Activated CD4-positive, alpha-beta T cell treated with anti-CD3 and anti-CD28 coated beads for 24 hours (primary cell): ENCODE results near the gene ASTN2.

Experiments used
- DNase-seq, 2 donors: peaks; one replicate each; pipeline ENCODE4 v3.0.0-alpha.2; 2020; ENCODE audit warnings: low read depth in 2 of 2

ASTN2 gene

DNA sequence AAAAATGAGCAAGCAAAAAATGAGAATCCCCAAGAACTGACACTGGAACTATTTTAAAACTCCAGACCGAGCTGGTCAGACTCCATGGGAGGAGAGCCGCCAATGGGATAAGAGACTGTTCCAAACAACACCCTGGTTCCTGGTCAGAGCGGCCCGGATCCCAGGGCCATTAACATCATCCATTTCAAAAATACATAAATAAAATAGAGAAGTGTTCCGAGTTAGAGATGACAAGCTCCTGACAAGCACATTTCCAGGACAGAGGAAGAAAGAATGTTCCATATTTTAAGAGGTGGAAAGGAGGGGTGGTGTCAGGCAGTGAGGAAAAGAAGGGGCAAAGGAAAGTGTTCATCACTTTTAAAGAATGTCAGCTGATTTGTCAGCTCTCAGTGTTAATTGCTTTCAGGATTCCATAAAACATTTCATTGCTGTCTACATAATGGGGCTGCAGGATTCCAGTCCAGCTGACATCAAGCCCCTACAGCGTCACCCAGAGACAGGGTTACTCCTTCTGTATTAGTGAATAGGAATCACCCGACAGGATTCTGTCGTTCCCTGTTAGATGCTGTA, 930.3 kb downstream of the ASTN2 start:
- DNase-seq, result no peak

DNA sequence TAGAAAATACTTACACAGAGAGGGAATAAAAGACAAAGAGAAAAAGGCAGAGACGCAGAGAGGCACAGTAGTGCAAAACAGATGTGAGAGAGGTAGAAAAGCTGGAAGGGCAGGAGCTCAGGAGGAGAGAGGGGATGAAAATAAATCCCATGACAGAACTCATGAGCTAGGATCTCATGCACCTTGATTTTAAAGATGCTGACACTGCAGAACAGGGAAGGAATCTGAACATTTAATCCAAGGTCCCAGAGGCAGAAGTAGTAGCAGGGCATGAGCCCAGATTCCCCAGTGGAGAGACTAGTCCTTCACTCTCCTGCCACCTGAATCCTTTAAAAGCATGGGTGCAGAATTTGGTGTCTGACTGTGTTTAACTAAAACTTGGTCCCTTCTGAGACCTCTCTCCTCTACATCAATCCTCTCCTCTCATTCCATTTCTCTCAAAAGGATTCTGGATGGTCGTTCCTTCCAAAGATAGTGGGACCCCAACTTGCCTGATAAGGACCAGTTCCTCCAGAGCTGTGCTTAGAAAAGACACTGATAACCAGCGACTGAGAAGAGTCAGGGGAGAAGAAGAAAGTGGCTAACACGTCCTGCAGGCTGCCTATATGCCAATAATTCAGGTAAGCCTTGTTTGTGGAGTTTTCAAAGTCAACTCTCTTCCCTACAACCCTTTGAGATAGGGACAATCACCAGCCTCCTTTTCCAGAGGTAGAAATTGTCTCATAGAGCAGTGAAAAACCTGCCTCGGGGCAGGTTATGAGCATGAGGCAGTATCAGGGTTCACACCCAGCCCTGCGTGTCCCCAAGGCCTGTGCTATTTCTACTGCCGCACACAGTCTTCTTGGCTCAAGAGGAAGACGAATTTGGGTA, 931.0 kb downstream of the ASTN2 start:
- DNase-seq, result no peak

DNA sequence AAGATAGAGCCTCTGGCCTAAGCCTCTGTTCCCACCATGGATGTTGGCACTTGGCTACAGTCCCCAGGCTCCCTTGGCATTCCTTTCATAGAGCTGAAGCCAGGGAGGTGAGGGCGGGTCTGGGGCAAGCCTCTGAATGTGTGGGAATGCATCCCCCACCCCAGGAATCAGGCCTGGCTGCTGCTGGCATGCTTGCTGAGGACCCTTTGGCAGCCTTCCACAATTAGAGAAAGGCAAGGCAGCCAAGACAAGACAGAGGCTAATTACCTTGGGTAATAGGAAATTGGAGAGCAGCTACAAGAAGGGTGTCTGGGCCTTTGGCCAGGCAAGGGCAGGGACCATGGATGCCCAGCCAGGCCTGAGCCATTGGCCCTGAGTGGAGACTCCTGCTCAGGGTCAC, 932.1 kb downstream of the ASTN2 start:
- DNase-seq, result no peak

DNA sequence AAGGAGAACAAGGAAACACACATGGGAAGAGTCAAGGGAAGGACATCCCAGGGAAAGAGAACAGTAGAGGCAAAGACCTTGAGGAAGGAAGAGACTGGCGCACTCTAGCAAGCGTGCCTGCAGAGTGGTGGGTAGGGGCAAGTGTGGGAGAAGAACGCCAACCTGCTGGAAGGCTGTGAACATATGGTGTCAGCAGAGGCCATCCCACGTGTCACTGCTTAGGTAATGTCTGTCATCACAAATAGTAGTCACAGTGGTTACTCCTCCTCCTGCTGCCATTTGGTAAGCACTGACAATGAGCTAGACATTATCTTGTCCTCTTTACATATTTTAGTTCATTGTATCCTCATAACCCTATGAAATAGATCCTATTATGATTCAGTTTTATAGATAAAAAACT, 934.2 kb downstream of the ASTN2 start:
- DNase-seq, result no peak

DNA sequence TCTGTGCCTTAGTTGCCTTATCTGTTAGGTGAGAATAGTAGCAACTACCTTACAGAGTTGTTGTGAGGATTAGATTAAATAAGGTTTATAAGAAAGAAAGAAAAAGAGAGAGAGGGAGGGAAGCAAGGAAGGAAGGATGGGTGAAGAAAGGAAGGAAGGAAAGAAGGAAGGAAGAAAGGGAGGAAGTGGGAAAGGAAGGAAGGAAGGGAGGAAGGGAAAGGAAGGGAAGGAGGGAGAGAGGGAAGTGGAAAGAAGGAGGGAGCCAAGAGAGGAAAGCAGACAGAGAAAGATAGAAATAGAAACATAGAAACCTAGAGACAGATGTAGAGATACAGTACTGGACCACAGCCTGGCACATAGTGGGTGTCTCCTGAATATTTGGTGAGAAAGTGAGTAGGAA, 934.9 kb downstream of the ASTN2 start:
- no peak for DNase-seq

DNA sequence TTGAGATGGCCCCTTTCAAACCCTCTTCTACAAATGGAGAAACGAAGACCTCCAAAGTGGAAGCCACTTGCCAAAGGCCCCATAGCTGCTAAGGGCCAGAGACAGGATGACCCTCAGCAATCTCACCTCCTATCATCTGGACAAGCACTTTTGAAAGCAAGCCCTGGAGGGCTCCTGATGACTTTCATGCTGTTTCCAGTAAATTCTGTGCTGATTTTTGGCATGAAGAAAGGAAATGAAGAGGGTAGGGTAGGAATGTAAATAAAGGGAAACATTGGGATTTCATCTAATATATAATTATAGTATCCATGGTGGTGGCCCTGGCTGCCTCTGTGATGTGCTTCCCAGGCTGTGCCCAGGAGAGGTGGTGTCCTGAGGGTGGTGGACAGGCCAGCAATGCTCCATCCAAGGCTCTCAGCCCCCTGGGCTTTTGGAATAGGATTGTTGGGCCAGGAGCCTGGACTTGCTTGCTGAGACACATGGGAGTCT, 935.8 kb downstream of the ASTN2 start:
- DNase-seq, result no peak

DNA sequence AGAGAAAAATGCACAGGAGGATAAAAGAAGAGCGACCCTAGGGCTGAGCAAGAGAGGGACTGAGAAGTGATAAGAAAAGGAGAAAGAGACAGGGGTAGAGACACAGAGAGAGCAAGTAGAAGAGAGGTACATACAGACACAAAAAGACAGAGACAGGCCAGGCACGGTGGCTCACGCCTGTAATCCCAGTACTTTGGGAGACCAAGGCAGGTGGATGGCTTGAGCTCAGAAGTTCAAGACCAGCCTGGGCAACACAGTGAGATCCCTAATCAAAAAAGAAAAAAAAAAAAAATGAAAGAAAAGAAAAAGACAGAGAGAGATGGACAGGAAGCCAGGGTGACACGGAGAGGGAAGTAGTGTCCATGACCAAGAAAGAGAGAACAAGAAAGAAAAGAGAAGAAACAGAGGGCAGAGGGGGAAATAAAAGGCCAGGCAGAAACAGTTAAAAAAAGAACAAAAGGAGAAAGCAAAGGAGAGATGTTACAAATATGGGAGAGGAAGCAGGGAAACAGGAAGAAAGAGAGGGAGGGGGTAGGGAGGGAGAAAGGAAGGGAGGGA, 937.2 kb downstream of the ASTN2 start:
- DNase-seq, result no peak

DNA sequence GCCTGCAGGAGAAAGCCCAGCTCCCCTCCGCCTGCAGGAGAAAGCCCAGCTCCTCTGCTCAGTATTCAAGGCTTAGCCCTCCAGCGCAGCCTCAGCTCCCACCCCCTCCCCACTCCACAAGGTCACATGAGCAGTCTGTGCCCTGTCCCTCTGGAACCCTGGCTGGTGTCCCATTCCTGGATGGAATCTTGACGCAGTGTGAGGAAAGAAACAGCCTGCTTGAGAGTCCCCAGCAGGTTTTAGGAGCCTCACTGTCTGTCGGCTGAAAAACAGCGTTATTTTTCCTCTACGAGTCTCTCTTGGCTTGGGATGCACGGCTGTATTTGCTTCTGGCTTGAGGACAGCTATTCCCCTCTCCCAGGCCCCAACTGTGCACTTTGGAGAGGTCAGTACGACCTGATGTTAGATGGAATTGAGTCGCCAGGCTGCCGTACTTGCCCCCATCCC, 937.9 kb downstream of the ASTN2 start:
- no peak for DNase-seq

DNA sequence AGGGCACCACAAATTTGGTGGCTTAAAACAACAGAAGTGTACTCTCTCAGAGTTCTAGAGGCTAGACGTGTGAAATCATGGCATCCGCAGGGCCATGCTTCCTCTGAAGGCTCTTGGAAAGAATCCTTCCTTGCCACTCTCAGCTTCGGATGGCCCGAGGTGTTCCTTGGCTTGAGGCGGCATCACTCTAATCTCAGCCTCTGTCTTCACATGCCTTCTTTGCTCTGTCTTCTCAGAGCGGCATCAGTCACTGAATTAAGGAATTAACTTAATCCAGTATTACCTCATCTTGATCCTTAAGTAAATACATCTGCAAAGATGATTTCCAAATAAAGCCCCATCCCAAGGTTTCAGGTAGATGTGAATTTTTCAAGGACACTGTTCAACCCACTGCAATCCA, 938.9 kb downstream of the ASTN2 start:
- no peak for DNase-seq

DNA sequence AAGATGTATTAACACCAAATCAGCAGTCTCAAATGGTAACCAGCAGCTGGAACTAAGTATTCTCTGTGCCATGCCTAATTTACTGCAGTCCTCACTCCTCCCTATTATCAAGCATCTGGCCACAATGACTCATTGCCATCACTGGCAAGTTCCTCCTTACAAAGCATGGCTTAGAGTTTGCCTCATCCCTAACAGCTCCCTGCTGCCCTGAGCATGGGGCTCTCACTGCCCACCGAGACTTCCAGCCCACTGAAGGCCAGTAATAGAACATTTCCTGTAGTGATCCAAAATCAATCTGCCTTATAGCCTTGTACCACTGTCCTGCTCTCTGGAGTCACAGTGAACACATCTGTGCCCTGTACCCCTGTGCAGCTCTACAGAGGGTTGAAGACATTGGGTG, 939.7 kb downstream of the ASTN2 start:
- no peak for DNase-seq

DNA sequence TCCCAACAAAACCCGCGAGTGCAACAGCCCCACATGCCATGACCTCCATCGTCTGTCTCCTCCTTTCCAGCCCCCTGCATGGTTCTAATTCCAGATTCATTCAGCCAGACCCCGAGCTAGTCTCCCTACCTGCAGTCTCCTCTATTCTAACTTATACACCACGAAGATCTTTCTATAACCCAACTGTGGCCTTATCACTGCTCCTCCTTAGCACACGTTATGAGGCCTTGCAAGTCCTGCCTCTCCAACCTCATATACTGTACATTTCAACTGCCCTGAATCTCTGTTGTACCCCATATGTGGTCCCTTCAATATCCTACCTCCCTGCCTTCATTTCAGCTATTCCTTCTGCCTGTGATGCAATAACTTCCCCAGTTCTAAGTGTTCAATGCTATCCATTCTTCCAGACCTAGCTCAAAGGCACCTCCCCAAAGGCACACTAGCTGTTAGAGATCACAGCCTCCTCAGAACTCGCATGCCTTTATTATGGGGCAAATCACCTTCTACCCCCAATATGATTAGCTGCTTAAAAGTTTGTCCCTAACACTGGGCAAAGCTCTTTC, 942.8 kb downstream of the ASTN2 start:
- no peak for DNase-seq

DNA sequence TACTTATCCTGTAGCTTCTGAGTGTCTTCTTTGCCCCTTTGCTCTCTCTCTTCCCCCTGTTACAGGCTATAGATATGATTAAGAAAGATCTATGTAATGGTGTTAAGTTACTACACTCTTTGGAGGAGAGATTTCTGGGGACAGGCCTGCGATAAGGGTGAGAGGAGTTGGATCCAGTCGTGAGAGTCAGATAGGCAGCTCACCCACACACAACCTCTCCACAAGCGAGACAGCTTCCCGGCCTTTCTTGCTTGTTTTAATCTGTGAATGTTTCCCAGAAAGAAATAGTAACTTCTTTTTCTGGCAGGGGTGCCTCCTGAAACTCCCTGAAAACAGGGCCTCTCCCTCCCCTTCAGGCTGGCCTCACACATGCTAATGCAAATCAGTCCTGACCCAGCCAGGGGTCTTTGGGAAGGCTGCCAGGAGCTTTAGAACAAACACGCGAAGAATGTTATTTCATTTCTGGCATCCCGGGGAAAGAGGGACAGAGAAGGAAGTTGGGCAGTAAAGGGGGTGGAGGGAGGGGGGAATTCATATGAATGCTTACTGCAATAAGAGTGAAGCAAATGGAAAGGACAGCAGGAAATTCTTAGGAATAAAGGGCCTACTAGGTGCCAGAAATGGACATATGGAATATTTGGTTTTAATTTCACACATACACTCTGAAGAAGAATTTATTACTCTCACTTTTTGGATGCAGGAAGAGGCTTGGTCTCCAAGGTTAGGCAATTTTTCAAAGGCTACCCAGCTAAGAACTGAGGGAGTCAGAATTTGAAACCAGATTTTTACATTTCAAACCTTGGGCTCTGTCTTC, 943.6 kb downstream of the ASTN2 start:
- no peak for DNase-seq

DNA sequence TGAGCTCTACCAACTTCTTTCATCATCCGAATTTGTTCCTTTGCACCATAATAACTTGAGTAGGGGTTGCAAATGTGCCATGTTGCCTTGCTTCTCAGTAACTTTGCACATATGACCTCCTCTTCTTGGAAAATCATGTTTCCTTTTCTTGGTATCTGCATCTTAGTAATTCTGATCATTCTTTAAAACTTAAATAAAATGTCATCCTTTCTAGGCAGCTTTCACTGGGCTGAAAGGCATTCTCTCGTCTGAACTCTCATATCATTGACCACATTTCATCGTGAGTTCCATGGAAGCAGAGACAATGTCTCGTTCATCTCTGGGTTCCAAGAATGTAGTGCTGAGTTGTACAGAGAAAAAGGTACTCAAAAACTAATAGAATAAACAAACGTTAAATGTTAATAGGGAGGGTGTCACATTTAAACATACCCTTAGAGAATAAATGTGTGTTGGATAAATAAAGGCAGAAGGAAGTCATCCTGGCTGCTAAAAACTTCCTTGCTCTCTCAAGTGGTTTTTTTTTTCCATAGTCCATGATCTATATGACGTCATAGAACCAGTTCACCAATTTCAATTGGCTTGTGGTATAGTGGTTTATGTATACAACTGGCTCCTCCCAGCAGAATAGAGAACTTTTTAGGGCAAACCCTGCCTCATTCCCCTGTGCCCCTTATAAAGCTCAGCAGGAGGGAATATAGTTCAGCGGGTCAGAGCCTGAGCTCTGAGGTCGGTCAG, 945.9 kb downstream of the ASTN2 start:
- DNase-seq, result no peak

DNA sequence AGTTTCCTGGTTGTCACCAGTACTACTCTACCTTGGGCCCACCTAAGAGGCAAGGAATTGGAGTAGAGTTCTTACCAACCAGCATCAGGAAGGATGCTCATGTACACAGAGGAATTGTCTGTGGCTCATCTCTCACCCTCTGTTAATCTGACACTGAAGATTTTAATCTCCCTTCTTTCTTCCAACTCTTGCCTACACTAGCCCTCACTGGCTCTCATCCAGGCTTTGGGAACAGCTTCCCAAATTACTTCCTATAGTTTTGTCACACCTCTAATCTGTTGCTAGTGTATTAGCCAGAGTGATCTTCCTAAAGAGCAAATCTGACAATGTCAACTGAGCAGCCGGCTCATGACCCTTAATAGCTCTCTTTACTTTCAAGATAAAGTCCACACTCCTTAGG, 946.5 kb downstream of the ASTN2 start:
- no peak for DNase-seq

DNA sequence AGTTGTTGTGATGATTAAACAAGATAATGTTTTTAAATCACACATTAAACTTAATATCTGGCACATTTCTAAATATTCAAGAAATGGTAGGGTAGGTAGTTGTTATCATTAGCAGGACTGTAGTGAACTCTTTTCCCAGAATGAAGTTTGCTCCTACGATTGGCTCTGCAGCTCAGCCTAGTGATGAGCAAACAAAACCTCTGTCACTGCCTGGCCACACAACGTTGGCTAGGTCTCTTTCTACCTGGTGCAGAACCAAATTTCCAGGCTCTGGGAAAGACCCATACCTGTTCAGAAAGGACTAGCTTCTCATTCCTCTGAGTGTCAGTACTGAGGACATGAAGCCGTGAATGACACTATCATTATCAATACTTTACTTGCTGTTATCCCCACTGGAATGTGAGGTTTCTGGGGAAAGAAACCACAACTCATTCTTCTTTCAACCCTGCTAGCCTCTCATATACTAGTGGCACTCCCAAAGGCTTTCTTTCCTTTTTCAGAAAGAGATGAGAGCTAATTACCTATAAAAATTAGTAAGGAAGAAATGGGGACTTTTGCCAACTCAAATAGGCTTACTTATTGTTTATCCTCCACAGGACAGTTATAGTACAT, 947.0 kb downstream of the ASTN2 start:
- DNase-seq, result no peak

DNA sequence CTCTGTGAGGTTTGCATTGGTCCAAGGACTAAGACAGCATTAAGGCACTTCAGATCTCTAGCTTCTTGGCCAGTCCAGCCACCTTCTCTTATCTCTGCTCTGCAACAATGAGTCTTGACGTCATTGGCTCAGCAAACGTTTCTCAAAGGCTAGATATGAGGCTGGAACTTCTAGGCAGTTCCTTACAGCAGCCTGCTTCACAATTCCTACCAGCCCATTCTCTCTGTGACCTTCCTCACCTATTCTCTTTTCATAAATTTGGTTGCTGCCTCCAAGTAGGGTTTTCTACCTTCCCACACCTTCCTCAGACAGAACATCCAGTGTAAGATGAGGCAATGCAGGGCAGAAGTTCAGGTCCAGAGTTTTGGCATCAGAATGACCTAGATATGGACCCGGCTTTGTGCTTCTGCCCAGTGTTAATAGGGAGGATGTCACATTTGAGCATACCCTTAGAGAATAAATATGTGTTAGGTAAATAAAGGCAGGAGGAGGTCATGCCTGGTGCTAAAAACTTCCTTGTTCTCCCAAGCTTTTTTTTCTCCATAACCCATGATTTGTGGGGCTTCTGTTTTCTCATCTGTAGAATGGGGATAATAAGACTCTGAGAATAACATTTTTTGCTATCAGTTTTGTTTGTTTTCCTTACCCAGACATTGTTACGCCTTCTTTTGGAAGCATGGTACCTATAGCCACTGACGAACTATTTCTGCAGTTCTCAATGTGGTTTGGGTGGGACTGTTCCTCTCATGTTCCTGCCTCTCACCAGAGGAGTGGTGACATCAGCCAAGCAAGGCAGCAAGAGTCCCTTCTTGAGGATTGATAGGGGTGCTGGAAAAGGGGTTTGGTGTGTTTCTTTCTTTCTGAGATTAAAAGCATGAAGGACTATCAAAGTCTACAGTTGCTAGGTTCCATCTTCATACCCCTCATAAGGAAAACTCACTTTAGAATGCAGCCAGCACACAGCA, 948.3 kb downstream of the ASTN2 start:
- no peak for DNase-seq

DNA sequence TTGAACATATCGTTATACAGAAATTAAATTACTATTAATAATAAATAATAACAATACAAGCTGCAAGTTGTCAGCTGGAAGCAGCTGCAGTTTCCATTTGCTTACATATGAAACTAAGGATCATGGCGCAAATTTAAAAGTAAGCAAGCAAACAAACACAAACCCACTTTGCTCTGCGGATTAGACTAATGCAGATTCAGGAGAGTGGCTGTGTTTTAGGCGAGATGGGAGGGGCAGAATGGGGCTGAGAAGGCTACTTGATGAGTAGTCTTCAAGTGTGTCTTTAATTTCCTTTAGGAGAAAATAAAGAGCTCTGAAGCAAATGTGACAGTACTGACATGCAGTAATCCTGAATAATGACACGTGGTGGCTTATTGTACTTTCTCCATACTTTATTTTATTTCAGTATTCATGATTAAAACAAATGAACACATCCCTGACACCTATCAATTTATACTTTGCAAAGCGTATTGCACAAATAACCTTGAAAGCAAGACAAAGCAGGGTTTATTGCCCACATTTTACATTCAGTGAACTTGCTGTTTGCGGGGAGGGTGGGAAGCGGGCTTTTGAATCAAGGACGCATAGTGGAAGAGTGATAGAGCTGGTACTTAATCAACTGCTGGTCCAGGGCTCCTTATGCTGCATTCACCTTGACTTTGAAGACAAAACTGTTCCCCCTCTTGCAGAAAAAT, 949.1 kb downstream of the ASTN2 start:
- no peak for DNase-seq

DNA sequence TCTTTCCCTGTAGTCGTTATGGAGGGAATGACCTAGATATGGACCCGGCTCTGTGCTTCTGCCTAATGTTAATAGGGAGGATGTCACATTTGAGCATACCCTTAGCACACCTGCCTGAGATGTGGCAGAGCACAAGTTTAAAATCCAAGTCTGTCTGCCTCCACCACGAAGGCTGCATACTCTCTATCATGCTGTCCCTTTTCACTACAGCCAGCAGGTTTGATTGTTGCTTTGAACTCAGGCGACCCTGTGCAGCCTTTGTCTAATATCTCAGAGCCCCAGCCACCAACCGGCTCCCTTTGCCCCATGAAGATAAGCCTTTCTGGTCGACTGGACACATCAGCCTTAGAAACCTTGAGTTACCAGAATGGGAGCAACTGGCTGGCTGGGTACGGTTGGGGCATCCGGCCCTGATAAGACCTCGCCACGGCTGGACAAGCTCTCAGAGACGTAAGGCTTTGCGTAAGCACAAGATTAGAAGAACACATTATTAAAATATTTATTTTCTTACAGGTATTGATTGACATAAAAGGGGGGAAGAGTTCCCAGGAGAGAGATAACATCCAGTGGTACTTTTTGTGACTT, 949.8 kb downstream of the ASTN2 start:
- no peak for DNase-seq

DNA sequence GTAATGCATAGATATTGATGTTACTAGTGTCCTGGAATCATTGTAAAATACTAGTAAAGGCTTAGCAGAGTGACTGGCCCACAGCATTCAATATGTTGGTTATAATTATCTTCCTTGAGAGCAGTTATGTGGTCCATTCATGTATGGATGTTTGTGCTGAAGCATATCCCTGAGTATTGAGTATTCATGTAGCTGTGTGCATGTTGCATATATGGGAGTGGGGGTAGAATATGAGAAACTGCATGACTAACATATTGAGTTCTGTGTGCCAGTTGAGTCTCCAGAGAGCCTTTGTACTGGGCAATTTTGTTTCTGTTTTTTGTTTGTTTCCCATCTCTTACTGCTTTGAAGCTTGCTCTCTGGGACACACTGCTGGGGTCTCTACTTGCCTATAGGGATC, 950.4 kb downstream of the ASTN2 start:
- no peak for DNase-seq
